HG03196 (cell line): ENCODE results near the gene COMMD4.
"Not testable (repeated sequence)": the region's sequence is repeated elsewhere in the genome, so short reads cannot be mapped to it uniquely, and the experiment has no call there.

Experiments used
- ATAC-seq: cut with Tn5 transposase; IDR thresholded peaks from one replicate; pipeline ENCODE4 v1.9.1; 2021; ENCODE audit not compliant: unreplicated experiment

Gene COMMD4

GRCh38 chr15:75335705-75336355 is at the start of gene COMMD4:
COMMD4 (plus strand) TSS chr15:75336063; CDS start chr15:75336090, 27 bp downstream.
- peak; percentile 48 for ATAC-seq

- ATAC-seq: not testable (repeated sequence)
Observed at GRCh38 chr15:75293660-75294059, 42.2 kb upstream of the COMMD4 start.

DNA sequence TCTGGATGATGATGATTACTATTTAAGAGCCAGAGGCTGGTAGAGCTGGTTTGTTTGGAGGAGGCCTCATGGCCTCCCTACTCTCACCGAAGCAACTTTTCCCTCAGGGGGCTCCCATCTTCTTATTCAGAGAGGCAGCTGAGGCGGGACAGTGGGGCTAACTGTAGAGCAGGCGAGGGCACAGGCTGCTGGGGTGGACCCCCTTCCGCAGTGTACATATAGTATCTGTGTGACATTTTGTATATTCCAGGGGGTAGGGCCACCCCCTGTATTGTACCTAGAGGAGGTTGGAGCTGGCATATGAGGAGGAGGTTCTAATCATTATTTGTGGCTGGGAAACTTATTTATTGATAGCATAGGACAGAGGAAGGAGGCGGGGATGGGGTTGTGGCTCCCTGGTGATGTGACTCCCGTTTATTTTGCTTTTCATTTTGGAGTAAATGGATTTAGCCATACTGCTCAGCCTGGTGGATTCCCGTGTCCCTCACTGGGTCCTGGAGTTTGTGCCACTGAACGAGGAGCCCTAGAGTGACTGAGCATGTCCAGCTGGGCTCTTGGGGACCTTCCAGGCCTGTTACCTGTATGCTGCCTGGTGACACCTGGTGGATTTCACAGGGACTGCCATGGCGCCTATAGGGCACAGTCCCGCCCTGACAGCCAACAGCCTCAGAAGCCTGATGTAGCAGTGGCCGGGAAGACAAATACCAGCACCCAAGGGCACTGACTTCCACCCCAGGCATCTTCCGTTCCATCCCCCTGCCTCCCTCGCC is 37.1 kb upstream of the COMMD4 start:
- ATAC-seq: not testable (repeated sequence)

DNA sequence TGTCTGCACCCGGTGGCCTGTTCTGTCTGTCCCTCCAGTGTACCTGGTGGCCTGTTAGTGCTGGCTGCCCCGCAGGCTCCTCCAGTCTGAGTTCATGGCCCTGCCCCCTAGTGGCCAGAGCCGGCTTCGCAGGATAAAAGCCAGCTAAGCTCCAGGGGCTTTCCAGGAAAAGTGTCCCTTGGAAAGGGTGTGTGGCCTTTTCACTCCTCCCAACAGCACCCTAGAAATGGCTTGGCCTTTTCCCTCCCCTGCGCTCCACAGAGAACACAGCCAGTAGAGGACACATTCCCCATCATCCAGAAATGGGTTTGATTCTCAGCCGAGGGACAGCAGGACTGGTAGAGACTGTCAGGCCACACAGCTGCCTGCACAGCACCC is 36.6 kb upstream of the COMMD4 start:
- ATAC-seq: not testable (repeated sequence)

DNA sequence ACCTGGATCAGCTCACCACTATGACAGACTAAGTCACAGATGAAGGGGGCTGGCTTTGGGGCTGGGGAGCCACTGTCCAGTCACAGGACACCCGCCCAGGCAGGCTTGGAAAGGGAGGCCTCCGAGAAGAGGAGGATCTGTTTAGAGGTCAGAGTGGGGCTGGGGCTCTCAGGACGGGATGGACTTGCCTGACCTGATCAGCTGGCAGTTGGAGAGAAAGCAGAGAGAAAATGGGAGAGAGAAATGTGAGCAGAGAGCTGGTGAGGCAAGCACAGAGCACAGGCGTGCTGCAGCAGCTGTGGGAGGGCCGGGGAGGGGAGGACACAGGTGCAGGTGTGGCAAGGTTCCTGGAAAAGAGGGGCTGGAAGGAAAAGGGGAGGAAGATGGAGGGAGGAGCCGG is 35.8 kb upstream of the COMMD4 start:
- not testable (repeated sequence) for ATAC-seq

DNA sequence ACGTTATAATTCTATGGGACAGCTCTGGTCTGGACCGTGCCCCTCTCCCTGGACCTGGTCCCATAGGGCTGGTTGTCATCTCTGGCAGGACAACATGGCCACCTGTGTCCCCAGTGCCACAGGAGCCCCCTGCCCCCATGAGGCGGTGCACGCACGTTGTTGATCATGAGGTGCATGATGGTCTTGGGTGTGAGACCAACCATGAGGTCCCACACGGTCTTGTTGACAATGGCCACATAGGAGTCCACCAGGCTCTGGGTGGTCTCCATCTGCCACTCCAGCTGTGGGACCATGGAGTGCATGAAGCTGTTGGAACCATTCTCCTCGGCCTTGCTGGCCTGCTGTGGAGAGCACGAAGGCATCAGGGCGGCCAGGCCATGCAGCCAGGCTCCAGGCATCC is 33.5 kb upstream of the COMMD4 start:
- no peak for ATAC-seq

DNA sequence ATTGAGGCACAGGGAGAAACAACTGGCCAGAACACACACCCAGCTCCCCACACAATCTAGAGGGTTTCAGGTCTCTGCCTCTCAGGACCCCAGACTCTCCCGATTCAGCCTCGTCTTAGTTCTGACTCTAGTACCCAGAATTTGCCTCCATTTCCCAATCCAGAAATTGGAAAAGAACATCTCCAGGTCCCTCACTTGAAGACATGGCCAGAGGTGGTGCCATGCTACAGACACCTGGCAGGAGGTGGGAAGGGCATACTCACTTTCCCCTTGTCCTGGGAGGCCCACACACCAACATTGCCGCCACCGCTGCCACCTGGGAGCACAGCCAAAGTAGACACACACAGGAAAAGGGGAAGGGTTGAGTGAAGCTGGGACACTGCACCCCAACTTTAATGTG is 33.1 kb upstream of the COMMD4 start:
- ATAC-seq: not testable (repeated sequence)

DNA sequence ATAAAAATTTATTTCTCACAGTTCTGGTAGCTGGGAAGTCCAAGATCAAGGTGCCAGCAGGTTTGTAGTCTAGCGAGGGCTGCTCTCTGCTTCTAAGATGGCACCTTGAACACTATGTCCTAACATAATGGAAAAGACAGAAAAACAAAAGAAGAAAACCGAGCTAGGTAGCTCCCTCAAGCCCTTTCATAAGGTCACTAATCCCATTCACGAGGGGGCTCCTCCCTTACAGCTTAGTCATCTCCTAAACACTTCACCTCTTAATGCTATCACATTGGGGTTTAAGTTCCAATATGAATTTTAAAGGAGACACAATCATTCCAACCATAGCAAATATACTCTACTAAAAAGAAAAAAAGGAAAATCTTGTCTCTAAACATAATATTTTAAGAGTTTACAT is 29.7 kb upstream of the COMMD4 start:
- no peak for ATAC-seq

- ATAC-seq: no peak
Observed at GRCh38 chr15:75307778-75308390, 28.0 kb upstream of the COMMD4 start.

- no peak for ATAC-seq
Observed at GRCh38 chr15:75309711-75310110, 26.2 kb upstream of the COMMD4 start.

DNA sequence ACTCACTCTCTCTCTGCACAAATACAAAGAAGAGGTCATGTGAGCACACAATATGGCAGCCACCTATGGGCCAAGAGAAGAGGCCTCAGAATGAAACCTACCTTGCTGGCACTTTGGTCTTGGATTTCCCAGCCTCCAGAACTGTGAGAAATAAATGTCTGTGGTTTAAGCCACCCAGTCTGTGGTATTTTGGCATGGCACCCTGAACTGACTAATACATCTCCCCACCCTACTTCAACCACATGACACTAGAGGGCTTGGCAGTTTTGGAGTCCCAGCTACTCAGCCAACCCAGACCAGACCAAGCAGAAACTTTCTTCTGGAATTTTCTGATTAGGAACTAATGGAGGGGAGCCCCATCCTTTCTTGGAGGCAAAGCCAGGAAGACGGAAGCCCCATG is 23.3 kb upstream of the COMMD4 start:
- ATAC-seq: not testable (repeated sequence)

DNA sequence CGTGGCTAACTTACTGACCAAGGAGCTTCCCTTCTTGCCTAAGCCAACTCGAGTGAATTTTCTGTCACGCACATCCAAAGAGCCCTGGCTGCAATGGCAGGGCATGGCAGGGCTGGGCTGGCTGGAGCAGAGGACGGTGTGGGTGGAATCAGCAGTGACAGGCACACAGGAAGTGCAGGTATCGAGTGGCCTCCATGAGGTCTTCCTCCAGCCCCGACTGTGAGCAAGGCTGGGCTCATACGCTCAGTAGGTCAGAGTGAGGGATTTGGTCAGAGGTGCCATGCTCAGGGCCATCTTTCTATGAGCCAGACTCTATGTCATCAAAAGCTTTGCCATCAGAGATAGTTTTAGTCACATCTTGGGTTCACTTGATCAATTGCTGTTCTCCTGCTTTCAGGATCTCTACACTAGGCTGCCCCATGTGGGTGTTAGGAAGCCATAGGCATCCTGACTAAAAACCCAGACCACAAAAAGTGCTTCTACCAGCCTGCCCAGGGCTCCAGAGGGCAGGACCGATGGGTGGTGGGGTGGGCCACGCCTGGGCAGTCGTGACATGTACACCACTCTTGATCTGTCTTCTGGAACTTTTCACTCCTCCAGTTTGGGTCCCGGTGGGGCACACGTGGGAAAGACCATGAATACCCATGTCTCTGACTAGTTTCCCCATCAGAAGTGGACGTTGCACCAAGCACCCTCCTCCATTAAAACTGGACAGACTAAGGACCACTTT is 22.6 kb upstream of the COMMD4 start:
- no peak for ATAC-seq

GRCh38 chr15:75314552-75315290 is 21.1 kb upstream of the COMMD4 start:
- no peak for ATAC-seq

DNA sequence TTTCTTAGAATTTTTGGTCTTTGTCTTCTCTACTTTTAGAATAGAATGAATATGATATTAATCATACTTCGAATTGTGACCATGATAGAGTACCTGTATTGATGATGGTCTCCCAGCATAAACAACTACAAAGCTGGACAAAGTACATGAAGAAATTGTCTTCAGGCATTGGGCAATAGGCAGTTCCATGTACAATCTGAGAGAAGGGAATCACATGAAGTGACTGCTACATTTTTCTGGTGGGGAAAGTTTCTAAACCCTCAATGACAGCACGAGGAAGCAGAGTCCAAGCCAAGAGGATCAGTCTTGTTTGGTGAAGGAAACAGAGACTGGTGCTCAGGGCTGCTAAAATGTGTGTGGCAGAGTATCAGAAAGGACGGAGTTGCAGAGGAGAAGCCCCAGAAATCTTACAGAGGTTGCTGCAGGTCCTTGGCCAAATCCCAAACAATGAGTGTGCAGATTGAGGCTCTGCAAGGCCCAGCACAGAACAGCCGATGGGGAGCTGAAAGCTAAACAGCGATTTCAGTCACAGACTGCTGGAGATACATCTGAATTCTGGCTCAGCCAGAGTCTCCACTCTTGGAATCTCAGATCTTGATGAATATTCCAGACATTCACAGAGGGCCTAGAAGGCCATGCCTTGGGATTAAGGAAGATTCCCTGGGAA is 16.5 kb upstream of the COMMD4 start:
- not testable (repeated sequence) for ATAC-seq

GRCh38 chr15:75321711-75322110 is 14.2 kb upstream of the COMMD4 start:
- ATAC-seq: no peak

DNA sequence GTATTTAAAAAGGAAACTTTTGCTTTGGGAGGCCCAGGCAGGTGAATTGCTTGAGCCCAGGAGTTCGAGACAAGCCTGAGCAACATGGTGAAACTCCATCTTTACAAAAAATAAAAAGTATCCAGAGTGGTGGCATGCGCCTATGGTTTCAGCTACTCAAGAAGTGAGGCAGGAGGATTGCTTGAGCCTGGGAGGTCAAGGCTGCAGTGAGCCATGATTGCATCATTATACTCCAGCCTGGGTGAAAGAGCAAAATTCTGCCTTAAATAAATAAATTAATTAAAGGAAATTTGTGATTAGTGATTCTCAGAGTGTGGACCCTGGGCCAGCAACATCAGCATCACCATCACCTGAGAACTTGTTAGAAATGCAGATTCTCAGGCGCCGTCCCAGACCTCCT is 9.9 kb upstream of the COMMD4 start:
- no peak for ATAC-seq

DNA sequence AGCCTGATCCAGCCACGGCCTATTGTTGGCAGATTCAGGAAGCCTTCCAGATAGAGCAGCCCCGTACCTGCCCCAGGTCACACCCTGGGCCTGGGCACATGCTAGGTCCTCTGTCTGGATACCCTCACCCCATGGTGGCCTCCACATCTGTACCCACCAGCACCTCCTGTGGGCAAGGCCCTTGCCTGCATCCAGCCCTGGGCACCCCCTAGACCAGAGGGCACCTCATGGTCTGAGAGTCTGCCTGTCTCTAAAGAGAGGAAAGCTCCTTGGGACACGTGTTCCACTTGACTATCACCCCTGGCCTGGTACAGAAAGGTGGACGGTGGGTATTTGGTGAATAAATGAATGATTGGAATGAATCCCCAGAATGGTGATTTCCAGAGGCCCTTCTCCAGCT is 8.9 kb upstream of the COMMD4 start:
- ATAC-seq: no peak

GRCh38 chr15:75327491-75327890 is 8.4 kb upstream of the COMMD4 start:
- no peak for ATAC-seq

- no peak for ATAC-seq
Observed at GRCh38 chr15:75328493-75329314, 7.2 kb upstream of the COMMD4 start.
